GM12878 (cell line): ENCODE results near the gene DAD1. TPM values are rescaled to one million over a fixed set of nuclear protein-coding genes. Genes with fewer than 3 reads are reported as not detected.

Experiments
- ATAC-seq: fragments of 200-7000 bp; cut with Tn5 transposase; 3 replicates; pipeline ENCODE4 v1.9.1; 2020; ENCODE audit warnings: mild to moderate bottlenecking, moderate library complexity
- BruUV-seq: library from RNA; stranded (reverse); fragments of 400-500 nt; replicated peaks from 2 replicates; lab custom pipeline; 2021; lab: Mats Ljungman, UMichigan
- CTCF ChIA-PET: fragments of 300-600 bp; sonication (Branson Sonifier 250); formaldehyde crosslinking; extraction: SDS; loops from one replicate; lab custom pipeline; 2021; ENCODE audit warnings: inconsistent platforms; lab: Yijun Ruan, JAX
- POLR2A ChIA-PET: fragments of 350-600 bp; formaldehyde crosslinking; extraction: SDS; loops from one replicate; lab custom pipeline; 2021; ENCODE audit warnings: inconsistent platforms; lab: Charles Lee
- RAD21 ChIA-PET: fragments of 300-600 bp; sonication (Branson Sonifier 250); formaldehyde crosslinking; loops from one replicate; lab custom pipeline; 2023; ENCODE audit warnings: antibody characterized with exemption; ENCODE audit not compliant: unreplicated experiment; lab: Charles Lee
- SMC1A ChIA-PET: fragments of 300-600 bp; sonication (Branson Sonifier 250); formaldehyde crosslinking; loops from one replicate; lab custom pipeline; 2023; ENCODE audit not compliant: unreplicated experiment, uncharacterized antibody; lab: Charles Lee
- DNase-seq: peaks from one replicate; pipeline ENCODE4 v3.0.0-alpha.2; 2011; ENCODE audit warnings: low read depth, low spot score
- FAIRE-seq: peaks from 3 replicates; lab custom pipeline; 2011; peaks lifted over from hg19 to GRCh38; lab: Jason Lieb, UNC
- H2AFZ ChIP-seq: 2 replicates; pipeline ENCODE4 v1.6.0; 2011; ENCODE audit warnings: low read depth, low read length, control low read depth; ENCODE audit not compliant: control insufficient read depth
- H3K27ac ChIP-seq: 2 replicates; pipeline ENCODE4 v1.5.1; 2011; ENCODE audit warnings: control low read depth; ENCODE audit not compliant: control insufficient read depth, insufficient read depth
- H3K27me3 ChIP-seq, 2 experiments: replicated peaks in 1 of 2; 2 replicates each; pipeline versions ENCODE4 v1.6.0 to v1.6.1; 2011; ENCODE audit warnings: low read length in 1 of 2; ENCODE audit not compliant: control insufficient read depth in 2 of 2, insufficient read depth in 2 of 2
- H3K36me3 ChIP-seq, 2 experiments: 2 replicates each; pipeline ENCODE4 v1.5.1; 2011; ENCODE audit warnings: low read length in 1 of 2; ENCODE audit not compliant: control insufficient read depth in 2 of 2, insufficient read depth in 2 of 2
- H3K4me1 ChIP-seq: 2 replicates; pipeline ENCODE4 v1.6.1; 2011; ENCODE audit warnings: mild to moderate bottlenecking, low read length, moderate library complexity, mixed read lengths; ENCODE audit not compliant: control insufficient read depth, insufficient read depth
- H3K4me2 ChIP-seq: 2 replicates; pipeline ENCODE4 v1.6.0; 2011; ENCODE audit warnings: control low read depth; ENCODE audit not compliant: control insufficient read depth, insufficient read depth
- H3K4me3 ChIP-seq: fragments of 200-600 bp; sonication (generic); 2 replicates; pipeline ENCODE4 v1.5.1; 2016
- H3K79me2 ChIP-seq: 2 replicates; pipeline ENCODE4 v1.6.0; 2011; ENCODE audit warnings: low read length; ENCODE audit not compliant: control insufficient read depth, insufficient read depth
- H3K9ac ChIP-seq: 2 replicates; pipeline ENCODE4 v1.8.0; 2011; ENCODE audit warnings: low read length, control low read depth, mixed read lengths; ENCODE audit not compliant: control insufficient read depth, insufficient read depth
- H3K9me3 ChIP-seq: replicated peaks from 3 replicates; pipeline ENCODE4 v1.5.1; 2011; ENCODE audit warnings: mild to moderate bottlenecking, low read length; ENCODE audit not compliant: control insufficient read depth, insufficient read depth
- H4K20me1 ChIP-seq: 2 replicates; pipeline ENCODE4 v1.6.0; 2011; ENCODE audit not compliant: control insufficient read depth, insufficient read depth
- BHLHE40 ChIP-seq, 2 experiments: fragments of 450-650 bp in 1 of 2; IDR thresholded peaks; 2 replicates each; pipeline ENCODE4 v1.6.1; 2011 to 2017; ENCODE audit warnings: low read depth in 2 of 2, borderline replicate concordance in 1 of 2, improper control_type of control experiment in 1 of 2, low read length in 1 of 2, mild to moderate bottlenecking in 1 of 2
- CHD1 ChIP-seq: IDR thresholded peaks from 2 replicates; pipeline ENCODE4 v1.6.1; 2012; ENCODE audit warnings: low read depth, low read length, improper control_type of control experiment
- CREM ChIP-seq: IDR thresholded peaks from 2 replicates; pipeline ENCODE4 v1.6.1; 2014; ENCODE audit warnings: antibody characterized with exemption, low read depth
- E4F1 ChIP-seq: fragments of 450-650 bp; IDR thresholded peaks from 2 replicates; pipeline ENCODE4 v1.6.1; 2018; ENCODE audit warnings: borderline replicate concordance, mild to moderate bottlenecking; ENCODE audit not compliant: partially characterized antibody
- HCFC1 ChIP-seq: fragments of 150-350 bp; IDR thresholded peaks from 2 replicates; pipeline ENCODE4 v1.6.1; 2014; ENCODE audit warnings: low read length
- HDAC6 ChIP-seq: fragments of 200-600 bp; sonication (generic); IDR thresholded peaks from one replicate; pipeline ENCODE4 v1.8.0; 2017; ENCODE audit warnings: antibody characterized with exemption; ENCODE audit not compliant: unreplicated experiment
- IRF4 ChIP-seq: IDR thresholded peaks from 2 replicates; pipeline ENCODE4 v1.6.1; 2011; ENCODE audit warnings: low read depth, low read length
- NR2C2 ChIP-seq: IDR thresholded peaks from 2 replicates; pipeline ENCODE4 v1.6.1; 2011; ENCODE audit warnings: borderline replicate concordance, low read depth; ENCODE audit not compliant: control insufficient read depth, insufficient read length
- ZNF592 ChIP-seq: fragments of 450-650 bp; IDR thresholded peaks from 2 replicates; pipeline ENCODE4 v1.6.1; 2017; ENCODE audit warnings: mild to moderate bottlenecking, moderate library complexity
- WGBS: methylation state at CpG from one replicate; pipeline ENCODE4 v1.1.6; 2016; ENCODE audit warnings: low lambda C conversion rate; ENCODE audit not compliant: insufficient replicate concordance, insufficient coverage; ENCODE audit errors: missing lambda C conversion rate; 5-methylcytosine and 5-hydroxymethylcytosine counted together
- in situ Hi-C: fragments of 300-500 bp; cut with MboI; formaldehyde crosslinking; loops from 9 replicates; pipeline ENCODE4 v1.14.3; 2018; ENCODE audit warnings: mixed read lengths
- intact Hi-C: fragments of 100-400 bp; cut with micrococcal nuclease; formaldehyde crosslinking; loops from one replicate; pipeline ENCODE4 v1.14.2; 2022; ENCODE audit not compliant: unreplicated experiment
- polyA plus RNA-seq, 11 experiments: library from polyadenylated mRNA; depleted of rRNA in 4 of 11; unstranded in 6 of 11; stranded (reverse) in 5 of 11; fragments of >200 nt; fragmentation: Nextera tagmentation in 4 of 11; fragmentation: Illumina TruSeq in 1 of 11; extraction: Ambion mirVana in 4 of 11; extraction: Trizol in 1 of 11; gene quantifications; 1 replicate in 1 of 11; 2 replicates in 10 of 11; pipeline versions ENCODE4 v1.2.1 to v1.2.3, GENCODE V29; 2011 to 2016; ENCODE audit warnings: inconsistent platforms in 2 of 11, missing spikeins in 2 of 11, low read depth in 1 of 11
- total RNA-seq, 4 experiments: library from RNA; depleted of rRNA in 3 of 4; stranded (reverse); fragments of >200 nt in 3 of 4; fragmentation: Illumina TruSeq in 1 of 4; extraction: Trizol in 1 of 4; gene quantifications; 2 replicates each; pipeline versions ENCODE4 v1.2.1 to v1.2.3, GENCODE V29; 2013 to 2021

Gene DAD1
- total and polyA plus RNA-seq, 10 of the 15 experiments (the other 5 are each of a cell fraction or from before 2014, with no cell fraction given) = 161 to 920 (median 319) TPM

GRCh38 chr14:22541721-22542120, 47.3 kb downstream of the DAD1 start:
- Histone ChIP-seq H3K9me3 (no peaks in the 10 kb centered on the region), H4K20me1 (no peaks in the 10 kb centered on the region), H3K4me3 (no peak overlapping the region), H3K4me2 (no peak overlapping the region), H3K9ac (no peak overlapping the region), H2AFZ (no peak overlapping the region), H3K27me3 (no peaks in the 10 kb centered on the region), H3K79me2 (peaks cover 22% of the 10 kb centered on the region), H3K27ac (no peak overlapping the region), H3K4me1 (peaks cover 29% of the 10 kb centered on the region), H3K36me3 (peaks cover 3 to 20% of the 10 kb centered on the region in 2 experiments)
- DNase-seq (no peak), FAIRE-seq (no peak), ATAC-seq (no peak)
- ChIA-PET CTCF (interaction anchor here (1.0 to 6.5 kb wide), 6 partner anchors 8 to 157 kb away, joined by 3 to 58 read pairs (median 3); no protein-coding TSS in a partner anchor), POLR2A (interaction anchor here (0.6 to 7.4 kb wide), 5 partner anchors 9 to 160 kb away, joined by 3 to 74 read pairs (median 3); no protein-coding TSS in a partner anchor), SMC1A (interaction anchor here (0.9 to 7.8 kb wide), 9 partner anchors 7 to 32 kb away, joined by 3 to 105 read pairs (median 3); no protein-coding TSS in a partner anchor), RAD21 (interaction anchor here (0.8 to 3.0 kb wide), 3 partner anchors 9 to 152 kb away, joined by 3 to 11 read pairs (median 5); no protein-coding TSS in a partner anchor)
- 100% methylated on average over 5 of the region's 5 CpGs for WGBS
- TF ChIP-seq BHLHE40 (IDR thresholded peaks at IDR 0.05; ENCODE audit: borderline replicate concordance in 1 of 2, low read depth in 2 of 2, low read length in 1 of 2) (no peak), NR2C2 (no peak), CHD1 (no peak), CREM (no peak), HDAC6 (no peak), IRF4 (no peak), ZNF592 (no peak), E4F1 (no peak), HCFC1 (no peak)
- in situ Hi-C loops = no loop called here
- intact Hi-C loops = no loop called here
- no TSS peak for BruUV-seq
